Activated CD8-positive, alpha-beta T cell treated with anti-CD3 and anti-CD28 coated beads for 36 hours (primary cell): ENCODE data around the gene SLC23A1. TPM values are rescaled to one million over a fixed set of nuclear protein-coding genes. Genes with fewer than 3 reads are reported as not detected.

ENCODE experiments used
- ATAC-seq: fragments of 200-7000 bp; cut with Tn5 transposase; one replicate; pipeline ENCODE4 v1.10.0; 2021; ENCODE audit warnings: mild to moderate bottlenecking, moderate library complexity
- CTCF ChIA-PET: fragments of 350-600 bp; sonication (Branson Sonifier 250); formaldehyde crosslinking; loops from one replicate; lab custom pipeline; 2021; ENCODE audit warnings: antibody characterized with exemption; lab: Charles Lee
- POLR2A ChIA-PET: fragments of 350-600 bp; sonication (Branson Sonifier 250); formaldehyde crosslinking; loops from one replicate; lab custom pipeline; 2021; ENCODE audit warnings: antibody characterized with exemption; lab: Charles Lee
- DNase-seq: peaks from one replicate; pipeline ENCODE4 v3.0.0-alpha.2; 2020
- H3K27ac Mint-ChIP-seq: one replicate; pipeline ENCODE4 v1.8.0; 2021; ENCODE audit warnings: mild to moderate bottlenecking, mixed read lengths
- H3K27me3 Mint-ChIP-seq: one replicate; pipeline ENCODE4 v1.8.0; 2021; ENCODE audit warnings: mixed read lengths
- H3K36me3 Mint-ChIP-seq: one replicate; pipeline ENCODE4 v1.8.0; 2021; ENCODE audit warnings: low read depth, mixed read lengths
- H3K4me1 Mint-ChIP-seq: one replicate; pipeline ENCODE4 v1.8.0; 2021; ENCODE audit warnings: low read depth, mixed read lengths
- H3K4me3 Mint-ChIP-seq: one replicate; pipeline ENCODE4 v1.8.0; 2021; ENCODE audit warnings: mild to moderate bottlenecking, moderate library complexity, mixed read lengths
- H3K9me3 Mint-ChIP-seq: one replicate; pipeline ENCODE4 v1.8.0; 2021; ENCODE audit warnings: mixed read lengths
- intact Hi-C: fragments of 100-400 bp; cut with micrococcal nuclease; formaldehyde crosslinking; loops from one replicate; pipeline ENCODE4 v1.10.0; 2022
- total RNA-seq, 2 experiments: library from RNA; stranded (reverse); gene quantifications; one replicate each; pipeline ENCODE4 v1.2.3, GENCODE V29; 2021
- TF ChIP-seq, protein P1 (sequence below): fragments of 200-600 bp; IDR thresholded peaks from one replicate; pipeline ENCODE4 v1.8.0; 2022; ENCODE audit warnings: antibody characterized with exemption, mild to moderate bottlenecking

The SLC23A1 gene
- total RNA-seq, 2 experiments from 2014 or later, result 0.63 to 0.89 TPM

DNA sequence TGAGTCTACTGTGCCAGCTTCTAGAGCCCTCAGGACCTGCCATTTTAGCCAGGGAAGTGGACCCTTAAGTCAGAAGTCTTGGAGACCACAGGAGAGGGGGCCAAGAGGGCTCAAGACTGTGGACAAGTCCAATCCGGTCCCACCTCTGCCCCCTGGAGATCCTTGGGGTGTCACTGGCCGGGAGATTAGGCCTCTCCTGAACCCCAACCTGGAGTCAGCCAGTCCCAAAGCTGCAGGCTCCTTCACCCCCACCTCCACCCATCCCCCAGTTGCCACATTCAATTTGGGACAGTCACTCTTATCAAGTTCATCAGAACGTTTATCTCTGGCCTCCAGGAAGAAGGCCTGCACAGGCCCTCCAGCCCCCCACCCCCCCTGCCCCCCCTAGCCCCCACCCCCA, 290 bp downstream of the SLC23A1 start:
- H3K4me1 Mint-ChIP-seq, result peaks cover 26% of the 10 kb centered on the region
- no peaks in the 10 kb centered on the region for H3K27me3 Mint-ChIP-seq
- H3K27ac Mint-ChIP-seq, result no peak overlapping the region
- ATAC-seq, result no peak
- H3K36me3 Mint-ChIP-seq, result no peaks in the 10 kb centered on the region
- no peak overlapping the region for H3K4me3 Mint-ChIP-seq
- TF ChIP-seq, protein P1, sequence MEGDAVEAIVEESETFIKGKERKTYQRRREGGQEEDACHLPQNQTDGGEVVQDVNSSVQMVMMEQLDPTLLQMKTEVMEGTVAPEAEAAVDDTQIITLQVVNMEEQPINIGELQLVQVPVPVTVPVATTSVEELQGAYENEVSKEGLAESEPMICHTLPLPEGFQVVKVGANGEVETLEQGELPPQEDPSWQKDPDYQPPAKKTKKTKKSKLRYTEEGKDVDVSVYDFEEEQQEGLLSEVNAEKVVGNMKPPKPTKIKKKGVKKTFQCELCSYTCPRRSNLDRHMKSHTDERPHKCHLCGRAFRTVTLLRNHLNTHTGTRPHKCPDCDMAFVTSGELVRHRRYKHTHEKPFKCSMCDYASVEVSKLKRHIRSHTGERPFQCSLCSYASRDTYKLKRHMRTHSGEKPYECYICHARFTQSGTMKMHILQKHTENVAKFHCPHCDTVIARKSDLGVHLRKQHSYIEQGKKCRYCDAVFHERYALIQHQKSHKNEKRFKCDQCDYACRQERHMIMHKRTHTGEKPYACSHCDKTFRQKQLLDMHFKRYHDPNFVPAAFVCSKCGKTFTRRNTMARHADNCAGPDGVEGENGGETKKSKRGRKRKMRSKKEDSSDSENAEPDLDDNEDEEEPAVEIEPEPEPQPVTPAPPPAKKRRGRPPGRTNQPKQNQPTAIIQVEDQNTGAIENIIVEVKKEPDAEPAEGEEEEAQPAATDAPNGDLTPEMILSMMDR, result no peak
- no peak for DNase-seq
- ChIA-PET POLR2A (interaction anchor here (0.9 to 1.0 kb wide), 2 partner anchors 9 to 89 kb away, joined by 3 read pairs; partner anchors contain the start of gene MATR3), CTCF (no interaction called here)
- H3K9me3 Mint-ChIP-seq, result no peaks in the 10 kb centered on the region
- intact Hi-C loops, result no loop called here

DNA sequence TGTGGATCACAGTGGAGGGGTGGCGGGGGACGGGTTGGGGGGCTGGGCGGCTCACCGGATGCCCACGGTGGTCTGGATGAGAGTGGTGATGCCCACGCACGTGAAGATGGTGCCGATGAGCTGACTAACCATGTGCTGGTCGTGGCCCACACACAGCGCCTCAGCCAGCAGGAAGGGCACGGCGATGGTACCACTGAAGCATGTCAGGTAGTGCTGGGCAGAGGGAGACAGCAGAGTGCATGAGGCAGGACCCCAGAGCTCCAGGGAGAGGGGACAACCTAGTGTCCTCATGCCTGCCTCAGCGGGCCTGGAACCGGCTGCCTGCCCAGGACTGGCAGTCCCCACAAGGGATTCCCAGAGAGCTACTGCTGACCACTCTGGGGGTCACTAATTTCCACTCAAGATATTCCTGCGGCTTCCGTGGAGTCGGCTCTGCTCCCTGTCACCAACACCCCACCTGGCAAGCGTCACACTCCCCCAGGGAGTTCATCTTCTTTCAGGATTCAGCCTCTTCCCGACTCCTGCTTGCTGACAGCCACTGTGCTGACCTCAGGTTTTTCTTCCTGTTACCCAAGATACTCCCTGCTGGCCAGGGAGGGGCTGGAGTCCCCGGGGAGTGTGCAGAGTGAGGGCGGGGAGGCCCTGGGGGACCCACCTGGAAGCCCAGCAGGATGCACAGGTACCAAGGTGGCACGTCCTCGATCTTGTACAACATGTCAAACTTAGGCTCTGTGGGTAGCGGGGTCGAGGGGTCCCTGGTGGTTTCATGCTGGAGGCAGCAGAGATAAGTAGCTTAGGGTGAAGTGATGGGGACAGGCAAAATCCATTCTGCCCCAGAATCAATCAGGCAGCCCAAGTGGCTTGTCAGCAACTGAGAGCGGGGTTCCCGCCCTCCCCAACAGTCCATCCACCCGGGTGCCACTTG, 998 bp downstream of the SLC23A1 start:
- H3K27me3 Mint-ChIP-seq, result no peaks in the 10 kb centered on the region
- DNase-seq, result no peak
- ATAC-seq, result no peak
- no peak overlapping the region for H3K27ac Mint-ChIP-seq
- no peaks in the 10 kb centered on the region for H3K36me3 Mint-ChIP-seq
- H3K4me3 Mint-ChIP-seq, result no peak overlapping the region
- ChIA-PET CTCF (no interaction called here), POLR2A (interaction anchor here (0.7 to 1.0 kb wide), 3 partner anchors 9 to 89 kb away, joined by 3 read pairs; partner anchors contain the start of gene MATR3)
- TF ChIP-seq, protein P1, result no peak
- no peaks in the 10 kb centered on the region for H3K9me3 Mint-ChIP-seq
- intact Hi-C loops, result no loop called here
- peaks cover 26% of the 10 kb centered on the region for H3K4me1 Mint-ChIP-seq

DNA sequence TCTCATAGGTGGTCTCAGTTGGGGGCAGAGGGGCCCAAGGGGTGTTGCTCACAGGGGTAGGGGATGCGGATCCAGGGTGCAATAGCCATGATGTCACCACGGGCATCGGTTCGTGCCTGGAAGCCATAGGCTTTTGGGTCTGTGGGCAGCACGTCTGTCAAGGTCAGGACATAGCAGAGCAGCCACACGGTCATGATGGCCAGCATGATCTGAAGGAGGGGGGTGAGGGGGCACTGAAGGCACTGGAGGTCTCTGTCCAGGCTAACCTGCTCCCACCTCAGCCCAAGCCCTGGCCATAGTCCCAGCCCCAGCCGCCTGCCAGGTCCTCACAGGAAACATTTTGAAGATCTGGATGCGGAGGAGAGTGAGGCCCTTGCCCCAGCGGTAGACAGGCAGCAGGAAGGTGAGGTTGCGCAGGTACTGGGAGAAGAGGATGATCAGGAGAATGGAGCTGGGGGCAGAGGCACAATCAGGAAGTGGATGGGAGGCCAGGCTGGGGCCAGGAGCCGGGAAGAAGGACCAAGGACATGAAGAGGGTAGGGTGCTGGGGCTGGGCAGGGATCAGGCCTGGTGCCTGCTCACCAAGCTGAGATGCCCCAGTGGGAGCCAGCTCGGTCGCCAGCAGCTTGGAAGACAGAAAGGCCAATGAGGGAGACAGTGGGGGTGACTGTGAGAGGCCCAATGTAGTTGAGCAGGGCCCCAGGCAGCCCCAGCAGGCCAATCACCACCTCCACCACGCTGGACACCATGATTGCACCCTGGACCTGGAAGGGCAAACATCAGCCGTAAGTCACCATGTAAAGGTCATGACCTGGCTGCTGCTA, 3.3 kb downstream of the SLC23A1 start:
- no peak overlapping the region for H3K4me3 Mint-ChIP-seq
- intact Hi-C loops, result no loop called here
- no peaks in the 10 kb centered on the region for H3K27me3 Mint-ChIP-seq
- POLR2A ChIA-PET, result interaction anchor here (0.6 to 1.7 kb wide), 2 partner anchors 11 to 162 kb away, joined by 3 to 6 read pairs; no protein-coding TSS in a partner anchor
- H3K4me1 Mint-ChIP-seq, result peaks cover 6% of the 10 kb centered on the region
- no peak for DNase-seq
- TF ChIP-seq, protein P1, result no peak
- H3K9me3 Mint-ChIP-seq, result no peaks in the 10 kb centered on the region
- H3K27ac Mint-ChIP-seq, result no peak overlapping the region
- CTCF ChIA-PET, result interaction anchor here (0.8 kb wide), 1 partner anchor 11 kb away, joined by 3 read pairs; no protein-coding TSS in a partner anchor
- no peak for ATAC-seq
- no peaks in the 10 kb centered on the region for H3K36me3 Mint-ChIP-seq

DNA sequence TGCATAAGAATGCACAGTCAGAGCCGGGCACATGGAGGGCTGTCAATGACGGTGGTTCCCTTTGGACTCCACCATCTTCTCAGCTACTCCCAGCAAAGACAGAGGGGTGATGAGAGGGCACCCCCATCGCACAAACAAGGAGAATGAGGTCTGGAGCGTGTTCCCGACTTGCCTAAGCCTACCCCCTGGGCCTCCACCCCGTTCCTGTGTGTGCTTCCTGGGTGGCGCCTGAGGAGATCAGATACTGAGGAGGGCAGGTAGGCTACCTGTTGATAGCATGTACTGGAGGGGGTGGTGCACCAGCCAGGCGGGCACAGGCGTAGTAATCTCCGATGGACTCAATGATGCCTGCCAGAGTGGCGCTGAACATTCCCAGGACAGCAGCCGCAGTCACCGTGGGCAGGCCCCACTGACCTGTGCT, 4.1 kb downstream of the SLC23A1 start:
- intact Hi-C loops, result no loop called here
- TF ChIP-seq, protein P1, result no peak
- Mint-ChIP-seq H3K4me3 (no peak overlapping the region), H3K9me3 (no peaks in the 10 kb centered on the region), H3K27me3 (no peaks in the 10 kb centered on the region), H3K27ac (no peak overlapping the region), H3K36me3 (no peaks in the 10 kb centered on the region), H3K4me1 (no peaks in the 10 kb centered on the region)
- ATAC-seq (no peak), DNase-seq (no peak)
- POLR2A ChIA-PET, result no interaction called here
- CTCF ChIA-PET, result no interaction called here
